Stomach (tissue), 9 donors: Measurements from ENCODE around the gene LIPT1. TPM values are rescaled to one million over a fixed set of nuclear protein-coding genes. Genes with fewer than 3 reads are reported as not detected.

Experiments used
- DNase-seq, 2 donors: peaks; one replicate each; pipeline versions ENCODE4 v3.0.0 to v3.0.0-alpha.2; 2013 to 2019
- H3K27ac ChIP-seq, 5 donors: fragments of 200-600 bp in 4 of 5; sonication (generic) in 4 of 5; one replicate each; pipeline ENCODE4 v1.5.1; 2013 to 2019; ENCODE audit warnings: mild to moderate bottlenecking in 1 of 5, moderate library complexity in 1 of 5
- H3K27me3 ChIP-seq, 3 donors: fragments of 200-600 bp; sonication (generic); one replicate each; pipeline ENCODE4 v1.5.1; 2017 to 2019; ENCODE audit warnings: mixed run types in 1 of 3
- H3K36me3 ChIP-seq, 4 donors: fragments of 200-600 bp; sonication (generic); 1 replicate in 3 of 4; 2 replicates in 1 of 4; pipeline ENCODE4 v1.5.1; 2016 to 2019
- H3K4me1 ChIP-seq, 4 donors: fragments of 200-600 bp; sonication (generic); one replicate each; pipeline ENCODE4 v1.5.1; 2016 to 2019
- H3K4me3 ChIP-seq, 4 donors: fragments of 200-600 bp; sonication (generic) in 3 of 4; one replicate each; pipeline ENCODE4 v1.5.1; 2016 to 2019; ENCODE audit warnings: mild to moderate bottlenecking in 1 of 4
- H3K9me3 ChIP-seq, 4 donors: fragments of 200-600 bp; sonication (generic); one replicate each; pipeline ENCODE4 v1.5.1; 2016 to 2019
- CTCF ChIP-seq, 7 experiments: fragments of 450-650 bp in 4 of 7; fragments of 200-600 bp in 3 of 7; sonication (generic) in 3 of 7; IDR thresholded peaks; one replicate each; pipeline ENCODE4 v1.5.1; 2016 to 2019; ENCODE audit warnings: antibody characterized with exemption in 7 of 7, control low read depth in 2 of 7, mild to moderate bottlenecking in 1 of 7
- EP300 ChIP-seq: sonication (generic); formaldehyde crosslinking; IDR thresholded peaks from one replicate; pipeline ENCODE4 v1.6.1; 2017; ENCODE audit warnings: antibody characterized with exemption
- POLR2A ChIP-seq, 4 donors: fragments of 450-650 bp; IDR thresholded peaks; one replicate each; pipeline ENCODE4 v1.6.1; 2016; ENCODE audit warnings: antibody characterized with exemption in 4 of 4, control low read depth in 2 of 4, mild to moderate bottlenecking in 1 of 4, moderate library complexity in 1 of 4
- POLR2AphosphoS5 ChIP-seq, 3 donors: sonication (generic); formaldehyde crosslinking; IDR thresholded peaks; one replicate each; pipeline ENCODE4 v1.6.1; 2016; ENCODE audit warnings: antibody characterized with exemption in 3 of 3
- WGBS, 5 donors: extraction: QIAGEN DNeasy Blood & Tissue Kit in 3 of 5; methylation state at CpG; one replicate each; pipeline versions ENCODE4 v1.1.5 to v1.1.7; 2013 to 2018; 5-methylcytosine and 5-hydroxymethylcytosine counted together
- intact Hi-C: fragments of 100-400 bp; cut with DNase I; formaldehyde crosslinking; loops from one replicate; pipeline ENCODE4 v1.15.1; 2023; ENCODE audit warnings: low total_unique reads
- polyA plus RNA-seq, 3 donors: library from polyadenylated mRNA; stranded (reverse); fragments of 200-250 nt; gene quantifications; one replicate each; pipeline ENCODE4 v1.2.3, GENCODE V29; 2013
- total RNA-seq, 5 donors: library from RNA; depleted of rRNA; stranded (reverse); fragments of >200 nt; gene quantifications; one replicate each; pipeline versions ENCODE4 v1.1.0 to v1.2.3, GENCODE V29; 2014 to 2016
- donor health status: healthy with polysubstance abuse.
- donor health status: Bipolar disorder and iron deficiency.
- donor health status: healthy.

LIPT1 gene
- total and polyA plus RNA-seq, 8 donors = 4.5 to 31.7 (median 11.3) TPM

DNA sequence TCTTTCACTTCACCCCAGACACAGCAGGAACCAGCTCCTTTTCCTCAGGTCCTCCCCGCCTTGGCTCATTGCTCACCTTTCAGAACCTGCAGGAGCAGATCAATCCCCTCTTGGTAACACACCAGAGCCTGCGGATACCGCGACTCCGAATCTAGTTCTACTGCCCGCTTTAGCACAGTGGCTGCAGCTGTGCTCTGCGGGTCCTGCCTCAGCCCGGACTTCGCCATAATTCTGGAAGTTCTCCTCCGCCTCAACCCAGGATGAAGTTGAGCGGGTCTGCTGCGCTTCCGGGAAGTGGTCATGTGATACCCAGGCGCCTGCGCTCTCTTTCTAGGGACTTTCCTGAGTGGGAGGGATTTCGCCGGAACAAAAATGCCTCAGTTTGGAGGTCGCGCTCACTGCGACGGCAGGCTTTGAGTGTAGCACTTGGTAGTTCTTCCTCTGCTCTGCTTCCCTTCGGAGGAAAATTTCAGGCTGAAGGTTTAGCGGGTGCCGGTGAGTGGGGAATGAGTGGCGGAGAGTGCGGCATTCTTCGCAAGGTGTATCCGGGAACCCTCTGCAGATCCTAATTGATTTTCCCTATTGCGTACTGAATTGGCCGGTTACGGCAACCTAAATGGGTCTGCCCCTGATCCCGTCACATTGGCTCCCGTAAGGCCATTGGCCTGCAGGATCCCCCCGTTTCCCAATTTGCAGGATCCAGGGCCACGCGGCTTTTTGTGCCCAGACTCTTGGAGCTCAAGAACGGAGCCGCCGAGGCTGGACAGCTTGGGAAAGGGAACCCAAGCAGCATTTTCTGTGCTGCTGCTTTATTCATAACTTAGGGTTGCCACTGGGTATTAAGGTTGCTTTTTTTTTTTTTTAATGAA, 26.2 kb downstream of the LIPT1 start, which contains the start of the genes MITD1 and MRPL30:
Gene MITD1 (minus strand): TSS at position 304 of the 869 bp plus-strand sequence. CDS start 77 bp downstream, at position 227.
Gene MRPL30 (plus strand): TSS at position 430 of the 869 bp plus-strand sequence. CDS start 5,020 bp downstream, outside the sequence.
- intact Hi-C loops = loop anchor here (10.0 kb wide), 1 partner anchor 154 kb away; the partner anchor contains the start of genes EIF5B and TXNDC9
- no peaks in the 10 kb centered on the region for H3K27me3 ChIP-seq
- DNase-seq = peak; percentile 92 to 98
- H3K36me3 ChIP-seq = no peaks in the 10 kb centered on the region
- 0 to 1% (median 0%) methylated on average over 32 to 39 of the region's 39 CpGs for WGBS, 5 donors
- TF ChIP-seq POLR2A (IDR thresholded peaks at IDR 0.05) (peak in 1 of 4 donors; percentile 52), POLR2AphosphoS5 (IDR thresholded peaks at IDR 0.05) (peak; percentile 74 to 95 (median 90)), CTCF (IDR thresholded peaks at IDR 0.05) (peak in 1 of 7 experiments; percentile 15), EP300 (no peak)
- H3K27ac ChIP-seq = peak within 1 kb of the TSS; percentile 73 to 86 (median 84)
- H3K9me3 ChIP-seq = no peaks in the 10 kb centered on the region
- H3K4me1 ChIP-seq = peaks cover 29 to 63% (median 50%) of the 10 kb centered on the region in 4 donors
- H3K4me3 ChIP-seq = peak within 1 kb of the TSS; percentile 63 to 89 (median 77)

GRCh38 chr2:99181624-99182000, 26.8 kb downstream of the LIPT1 start:
- H3K27ac ChIP-seq = peak overlapping the region in 4 of 5 donors; percentile 78 to 86 (median 84)
- peaks cover 29 to 63% (median 50%) of the 10 kb centered on the region in 4 donors for H3K4me1 ChIP-seq
- H3K36me3 ChIP-seq = peaks cover 0 to under 1% (median under 1%) of the 10 kb centered on the region in 4 donors
- peak overlapping the region; percentile 63 to 89 (median 77) for H3K4me3 ChIP-seq
- 1 to 10% (median 4%) methylated on average over 4 of the region's 4 CpGs for WGBS, 5 donors
- intact Hi-C loops = loop anchor here (10.0 kb wide), 1 partner anchor 153 kb away; the partner anchor contains the start of genes EIF5B and TXNDC9
- no peaks in the 10 kb centered on the region for H3K27me3 ChIP-seq
- H3K9me3 ChIP-seq = no peaks in the 10 kb centered on the region
- peak in 1 of 2 donors; percentile 16 for DNase-seq
- TF ChIP-seq POLR2AphosphoS5 (IDR thresholded peaks at IDR 0.05) (no peak), EP300 (no peak), POLR2A (IDR thresholded peaks at IDR 0.05) (no peak), CTCF (IDR thresholded peaks at IDR 0.05) (no peak)

DNA sequence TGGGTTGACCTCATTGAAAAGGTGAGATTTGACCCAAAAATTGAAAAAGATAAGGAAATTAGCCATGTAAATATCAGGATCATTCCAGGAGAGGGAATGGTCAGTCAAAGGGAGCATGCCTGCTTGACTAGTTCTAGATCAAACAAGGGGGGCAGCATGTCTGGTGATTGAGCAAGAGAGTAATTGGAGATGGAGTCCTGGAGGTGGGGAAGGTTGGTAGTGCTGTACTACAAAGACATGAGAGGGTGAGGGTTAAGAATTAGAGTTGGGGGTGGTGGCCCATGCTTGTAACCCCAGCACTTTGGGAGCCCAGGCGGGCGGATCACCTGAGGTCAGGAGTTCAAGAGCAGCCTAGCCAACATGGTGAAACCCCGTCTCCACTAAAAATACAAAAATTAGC, 28.3 kb downstream of the LIPT1 start:
- TF ChIP-seq POLR2A (IDR thresholded peaks at IDR 0.05) (no peak), CTCF (IDR thresholded peaks at IDR 0.05) (no peak), EP300 (no peak), POLR2AphosphoS5 (IDR thresholded peaks at IDR 0.05) (no peak)
- Histone ChIP-seq H3K4me3 (no peak overlapping the region), H3K27me3 (no peaks in the 10 kb centered on the region), H3K36me3 (peaks cover 4 to 14% (median 13%) of the 10 kb centered on the region in 4 donors), H3K4me1 (peaks cover 29 to 60% (median 48%) of the 10 kb centered on the region in 4 donors), H3K9me3 (no peaks in the 10 kb centered on the region), H3K27ac (no peak overlapping the region)
- intact Hi-C loops = loop anchor here (10.0 kb wide), 1 partner anchor 152 kb away; the partner anchor contains the start of genes EIF5B and TXNDC9
- DNase-seq = peak in 1 of 2 donors; percentile 50
- WGBS, 5 donors = 76 to 95% (median 81%) methylated on average over 3 of the region's 3 CpGs

DNA sequence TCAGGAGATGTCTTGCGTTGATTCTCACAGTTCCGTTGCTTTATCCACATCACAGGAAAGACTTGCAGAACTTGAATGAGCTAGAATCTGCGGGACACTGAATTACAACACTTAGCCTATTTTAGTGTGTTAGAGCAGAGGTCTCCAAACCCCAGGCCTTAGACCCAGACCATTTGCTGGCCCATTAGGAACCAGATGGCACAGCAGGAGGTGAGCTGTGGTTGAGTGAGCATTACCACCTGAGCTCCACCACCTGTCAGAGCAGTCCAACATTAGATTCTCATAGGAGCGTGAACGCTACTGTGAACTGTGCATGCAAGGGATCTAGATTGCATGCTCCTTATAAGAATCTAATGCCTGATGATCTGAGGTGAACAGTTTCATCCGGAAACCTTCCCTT, 30.0 kb downstream of the LIPT1 start:
- peaks cover 10 to 32% (median 30%) of the 10 kb centered on the region in 4 donors for H3K36me3 ChIP-seq
- H3K27me3 ChIP-seq = no peaks in the 10 kb centered on the region
- TF ChIP-seq EP300 = no peak
- TF ChIP-seq CTCF (IDR thresholded peaks at IDR 0.05) = no peak
- no peak for TF ChIP-seq POLR2A (IDR thresholded peaks at IDR 0.05)
- TF ChIP-seq POLR2AphosphoS5 (IDR thresholded peaks at IDR 0.05) = no peak
- no peak overlapping the region for H3K4me3 ChIP-seq
- peaks cover 18 to 45% (median 34%) of the 10 kb centered on the region in 4 donors for H3K4me1 ChIP-seq
- intact Hi-C loops = loop anchor here (10.0 kb wide), 1 partner anchor 150 kb away; the partner anchor contains the start of genes EIF5B and TXNDC9
- no peaks in the 10 kb centered on the region for H3K9me3 ChIP-seq
- H3K27ac ChIP-seq = no peak overlapping the region
- no peak for DNase-seq
- 62 to 93% (median 77%) methylated on average over 6 of the region's 6 CpGs for WGBS, 5 donors
